HG03457 (cell line): ENCODE measurements around the gene PAX5.

ENCODE experiments used
- ATAC-seq: cut with Tn5 transposase; IDR thresholded peaks from one replicate; pipeline ENCODE4 v1.9.1; 2021; ENCODE audit warnings: moderate number of reproducible peaks; ENCODE audit not compliant: unreplicated experiment

Gene PAX5

GRCh38 chr9:36865731-36866635 is 168.1 kb downstream of the PAX5 start:
- ATAC-seq, result no peak

- ATAC-seq, result no peak
Measured at GRCh38 chr9:36864491-36865410, 169.3 kb downstream of the PAX5 start.

- ATAC-seq, result no peak
Measured at GRCh38 chr9:36862206-36863145, 171.6 kb downstream of the PAX5 start.

- no peak for ATAC-seq
Measured at GRCh38 chr9:36861528-36862205, 172.4 kb downstream of the PAX5 start.

- no peak for ATAC-seq
Measured at GRCh38 chr9:36858805-36859375, 175.2 kb downstream of the PAX5 start.

- ATAC-seq, result no peak
Measured at GRCh38 chr9:36855448-36856315, 178.4 kb downstream of the PAX5 start.

- ATAC-seq, result no peak
Measured at GRCh38 chr9:36854751-36855150, 179.3 kb downstream of the PAX5 start.

GRCh38 chr9:36854034-36854433 is 180.0 kb downstream of the PAX5 start:
- ATAC-seq, result no peak

- no peak for ATAC-seq
Measured at GRCh38 chr9:36853233-36853632, 180.8 kb downstream of the PAX5 start.

- no peak for ATAC-seq
Measured at GRCh38 chr9:36849943-36850342, 184.1 kb downstream of the PAX5 start.

GRCh38 chr9:36848946-36849345 is 185.1 kb downstream of the PAX5 start:
- ATAC-seq, result no peak

GRCh38 chr9:36847781-36848673 is 186.0 kb downstream of the PAX5 start:
- no peak for ATAC-seq

- no peak for ATAC-seq
Measured at GRCh38 chr9:36846621-36847020, 187.4 kb downstream of the PAX5 start.

GRCh38 chr9:36845844-36846243 is 188.2 kb downstream of the PAX5 start:
- no peak for ATAC-seq

- no peak for ATAC-seq
Measured at GRCh38 chr9:36844961-36845360, 189.1 kb downstream of the PAX5 start.

GRCh38 chr9:36843964-36844363 is 190.1 kb downstream of the PAX5 start:
- no peak for ATAC-seq

GRCh38 chr9:36842560-36843530 is 191.2 kb downstream of the PAX5 start:
- ATAC-seq, result no peak
